T-cell (primary cell): ENCODE data around the gene RGS7. TPM values are rescaled to one million over a fixed set of nuclear protein-coding genes. Genes with fewer than 3 reads are reported as not detected.

Experiments
- ATAC-seq, 4 experiments: fragments of 200-7000 bp in 3 of 4; fragments of 150-1000 bp in 1 of 4; cut with Tn5 transposase; replicated peaks in 1 of 4; 1 replicate in 3 of 4; 2 replicates in 1 of 4; pipeline ENCODE4 v1.10.0; 2021; ENCODE audit warnings: moderate library complexity in 3 of 4, mild to moderate bottlenecking in 2 of 4, moderate number of reproducible peaks in 1 of 4
- CTCF ChIA-PET, 2 donors: fragments of 300-600 bp; sonication (Branson Sonifier 250); formaldehyde crosslinking; loops; one replicate each; lab custom pipeline; 2022; ENCODE audit warnings: antibody characterized with exemption in 2 of 2; lab: Charles Lee
- POLR2A ChIA-PET, 2 donors: fragments of 300-600 bp; sonication (Branson Sonifier 250); formaldehyde crosslinking; loops; one replicate each; lab custom pipeline; 2022; ENCODE audit warnings: antibody characterized with exemption in 2 of 2; lab: Charles Lee
- DNase-seq, 35 experiments: peaks; one replicate each; pipeline versions ENCODE4 v3.0.0 to v3.0.0-alpha.2; 2013 to 2023
- H3K27ac ChIP-seq: one replicate; pipeline ENCODE4 v1.5.1; 2013; ENCODE audit warnings: low read length
- H3K27me3 ChIP-seq, 2 experiments: replicated peaks in 1 of 2; 1 replicate in 1 of 2; 2 replicates in 1 of 2; pipeline versions ENCODE4 v1.6.1 to v1.7.0; 2013; ENCODE audit warnings: low read length in 1 of 2, mixed read lengths in 1 of 2; ENCODE audit not compliant: control insufficient read depth in 2 of 2, insufficient read depth in 2 of 2; ENCODE audit errors: extremely low read depth in 1 of 2
- H3K36me3 ChIP-seq, 2 donors: 1 replicate in 1 of 2; 2 replicates in 1 of 2; pipeline versions ENCODE4 v1.6.1 to v1.7.0; 2013; ENCODE audit warnings: low read length in 1 of 2; ENCODE audit not compliant: control insufficient read depth in 2 of 2, insufficient read depth in 1 of 2; ENCODE audit errors: extremely low read depth in 1 of 2
- H3K4me1 ChIP-seq, 2 experiments: 1 replicate in 1 of 2; 2 replicates in 1 of 2; pipeline versions ENCODE4 v1.6.1 to v1.7.0; 2013; ENCODE audit warnings: low read length in 2 of 2, mixed read lengths in 1 of 2; ENCODE audit not compliant: insufficient read depth in 2 of 2, control insufficient read depth in 1 of 2; ENCODE audit errors: extremely low read depth in 1 of 2
- H3K4me3 ChIP-seq, 2 donors: 1 replicate in 1 of 2; 2 replicates in 1 of 2; pipeline versions ENCODE4 v1.5.1 to v1.7.0; 2013; ENCODE audit warnings: mild to moderate bottlenecking in 2 of 2, low read length in 1 of 2, moderate library complexity in 1 of 2; ENCODE audit not compliant: control insufficient read depth in 1 of 2; ENCODE audit errors: extremely low read depth in 1 of 2
- H3K9me3 ChIP-seq: 2 replicates; pipeline ENCODE4 v1.7.0; 2013
- H3K27ac Mint-ChIP-seq, 2 donors: one replicate each; pipeline ENCODE4 v1.8.0; 2020 to 2021; ENCODE audit warnings: mild to moderate bottlenecking in 2 of 2, mixed read lengths in 2 of 2
- H3K27me3 Mint-ChIP-seq, 2 donors: one replicate each; pipeline ENCODE4 v1.8.0; 2021 to 2022; ENCODE audit warnings: mixed read lengths in 2 of 2
- H3K36me3 Mint-ChIP-seq: one replicate; pipeline ENCODE4 v1.8.0; 2021; ENCODE audit warnings: mixed read lengths
- H3K4me1 Mint-ChIP-seq, 3 donors: one replicate each; pipeline ENCODE4 v1.8.0; 2020 to 2022; ENCODE audit warnings: mixed read lengths in 3 of 3, mild to moderate bottlenecking in 1 of 3
- H3K4me3 Mint-ChIP-seq, 3 donors: one replicate each; pipeline ENCODE4 v1.8.0; 2020 to 2022; ENCODE audit warnings: mild to moderate bottlenecking in 3 of 3, mixed read lengths in 3 of 3, moderate library complexity in 3 of 3
- H3K9me3 Mint-ChIP-seq, 3 donors: one replicate each; pipeline ENCODE4 v1.8.0; 2020 to 2022; ENCODE audit warnings: mixed read lengths in 3 of 3
- WGBS: methylation state at CpG from one replicate; pipeline ENCODE4 v1.1.5; 2013; ENCODE audit warnings: missing lambda C conversion rate; ENCODE audit not compliant: insufficient coverage; 5-methylcytosine and 5-hydroxymethylcytosine counted together
- total RNA-seq, 35 experiments: library from RNA in 6 of 35; stranded (reverse) in 6 of 35; fragments of 120-200 nt in 1 of 35; gene quantifications; one replicate each; pipeline versions ENCODE4 v1.2.1 to v1.2.4 and lab custom pipeline; 2013 to 2026

RGS7 gene
- total RNA-seq, 5 donors from 2014 or later (not counting 1 experiment from before 2014, with no cell fraction given) = not detected

DNA sequence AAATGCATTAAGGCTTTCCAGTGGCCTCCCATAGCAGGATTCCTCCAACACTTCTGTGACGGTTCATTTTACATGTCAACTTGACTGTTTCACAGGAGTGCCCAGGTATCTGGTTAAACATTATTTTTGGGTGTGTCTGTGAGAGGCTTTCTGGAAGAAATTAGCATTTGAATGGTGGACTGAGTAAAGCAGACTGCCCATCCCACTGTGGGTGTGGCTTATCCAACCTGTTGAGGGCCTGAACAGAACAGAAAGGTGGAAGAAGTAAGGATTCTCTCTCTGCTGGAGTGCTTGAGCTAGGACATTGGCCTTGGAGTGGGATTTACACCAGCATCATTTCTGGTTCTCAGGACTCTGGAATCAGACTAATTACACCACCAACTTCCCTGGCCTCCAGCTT is 85.6 kb downstream of the RGS7 start:
- H3K4me1 Mint-ChIP-seq = no peaks in the 10 kb centered on the region
- WGBS = no CpG with 5 or more reads among the region's 1 CpG
- H3K4me3 Mint-ChIP-seq = no peak overlapping the region
- ChIA-PET POLR2A (no interaction called here), CTCF (no interaction called here)
- Histone ChIP-seq H3K36me3 (no peaks in the 10 kb centered on the region), H3K4me3 (no peak overlapping the region), H3K27ac (no peak overlapping the region), H3K4me1 (no peaks in the 10 kb centered on the region), H3K27me3 (no peaks in the 10 kb centered on the region), H3K9me3 (no peaks in the 10 kb centered on the region)
- H3K27ac Mint-ChIP-seq = no peak overlapping the region
- no peaks in the 10 kb centered on the region for H3K36me3 Mint-ChIP-seq
- no peaks in the 10 kb centered on the region for H3K27me3 Mint-ChIP-seq
- peaks cover 13 to 37% (median 28%) of the 10 kb centered on the region in 3 donors for H3K9me3 Mint-ChIP-seq
- ATAC-seq (no peak), DNase-seq (no peak)

DNA sequence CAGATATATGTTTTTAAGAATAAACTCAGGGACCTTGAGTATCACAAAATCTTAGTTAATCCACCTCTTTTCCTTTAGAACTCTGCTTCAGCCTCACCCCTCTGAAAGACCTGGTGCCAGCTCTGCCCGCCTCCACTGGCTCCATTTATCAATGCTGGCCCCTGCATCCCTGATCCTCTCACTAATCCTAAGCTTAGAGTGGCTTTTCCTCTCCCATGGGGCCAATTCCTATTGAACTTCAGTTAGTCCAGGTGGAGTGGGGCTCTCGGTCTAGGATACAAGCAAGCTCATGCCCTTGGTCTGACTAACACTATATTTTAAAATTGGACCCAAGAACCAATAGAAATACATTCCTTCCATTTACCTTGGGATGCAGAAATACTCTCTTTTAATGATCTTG is 87.0 kb downstream of the RGS7 start:
- ATAC-seq = no peak
- WGBS = 67% methylated on average over 1 of the region's 2 CpGs
- Histone ChIP-seq H3K4me1 (no peaks in the 10 kb centered on the region), H3K9me3 (no peaks in the 10 kb centered on the region), H3K27ac (no peak overlapping the region), H3K4me3 (no peak overlapping the region), H3K27me3 (no peaks in the 10 kb centered on the region), H3K36me3 (no peaks in the 10 kb centered on the region)
- Mint-ChIP-seq H3K4me3 (no peak overlapping the region), H3K36me3 (no peaks in the 10 kb centered on the region), H3K9me3 (peaks cover 13 to 41% (median 33%) of the 10 kb centered on the region in 3 donors), H3K4me1 (no peaks in the 10 kb centered on the region), H3K27me3 (no peaks in the 10 kb centered on the region), H3K27ac (no peak overlapping the region)
- ChIA-PET CTCF (no interaction called here), POLR2A (no interaction called here)
- DNase-seq = no peak

DNA sequence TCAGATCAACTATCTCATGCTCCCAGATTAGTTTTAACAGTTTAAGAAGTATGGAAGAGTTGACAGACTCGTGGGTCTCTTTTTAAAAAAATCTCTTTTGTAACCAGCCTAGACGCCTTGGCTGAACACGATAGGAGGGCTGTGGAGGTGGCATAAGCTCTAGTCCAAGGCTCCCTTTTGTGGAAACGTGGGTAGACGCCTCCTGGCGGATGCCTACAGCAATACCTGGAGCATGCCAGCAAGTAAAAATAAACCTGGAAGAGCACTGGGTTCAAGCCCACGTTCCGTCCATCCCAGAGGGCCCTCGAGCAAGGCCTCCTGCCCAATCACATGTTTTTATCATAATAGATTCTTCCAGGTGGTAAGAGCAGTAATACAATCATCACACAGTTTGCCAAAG is 87.9 kb downstream of the RGS7 start:
- Mint-ChIP-seq H3K4me1 (no peaks in the 10 kb centered on the region), H3K4me3 (no peak overlapping the region), H3K9me3 (peaks cover 13 to 40% (median 33%) of the 10 kb centered on the region in 3 donors), H3K36me3 (no peaks in the 10 kb centered on the region), H3K27me3 (no peaks in the 10 kb centered on the region), H3K27ac (no peak overlapping the region)
- H3K27ac ChIP-seq = no peak overlapping the region
- ChIA-PET CTCF (no interaction called here), POLR2A (no interaction called here)
- no peaks in the 10 kb centered on the region for H3K36me3 ChIP-seq
- no peaks in the 10 kb centered on the region for H3K27me3 ChIP-seq
- no peak overlapping the region for H3K4me3 ChIP-seq
- 58% methylated on average over 4 of the region's 9 CpGs for WGBS
- H3K4me1 ChIP-seq = no peaks in the 10 kb centered on the region
- H3K9me3 ChIP-seq = no peaks in the 10 kb centered on the region
- ATAC-seq = no peak
- DNase-seq = no peak

DNA sequence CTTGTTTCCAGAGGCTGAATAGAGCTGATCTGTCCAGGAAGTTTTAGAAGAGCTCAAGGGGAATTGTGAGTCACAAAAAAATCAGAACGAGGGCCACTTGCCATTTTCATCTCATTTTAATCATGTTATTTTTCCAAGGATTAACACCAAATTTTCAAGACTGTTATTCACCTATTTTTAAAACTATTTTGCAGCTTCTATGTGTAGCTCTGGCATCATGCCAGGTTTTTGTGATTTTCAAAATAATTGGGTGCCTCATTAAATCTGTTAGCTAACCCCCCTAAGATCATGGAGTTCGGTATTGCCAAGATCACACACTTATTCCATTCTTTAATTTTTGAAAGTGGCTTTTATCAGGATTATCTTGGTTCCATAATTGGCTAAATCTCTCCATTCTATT is 90.9 kb downstream of the RGS7 start:
- CTCF ChIA-PET = no interaction called here
- ATAC-seq (no peak), DNase-seq (no peak)
- Histone ChIP-seq H3K4me1 (no peaks in the 10 kb centered on the region), H3K27me3 (no peaks in the 10 kb centered on the region), H3K27ac (no peak overlapping the region), H3K9me3 (no peaks in the 10 kb centered on the region), H3K36me3 (no peaks in the 10 kb centered on the region), H3K4me3 (no peak overlapping the region)
- Mint-ChIP-seq H3K4me1 (no peaks in the 10 kb centered on the region), H3K27me3 (no peaks in the 10 kb centered on the region), H3K36me3 (no peaks in the 10 kb centered on the region), H3K27ac (no peak overlapping the region), H3K9me3 (peaks cover 3 to 19% (median 17%) of the 10 kb centered on the region in 3 donors), H3K4me3 (no peak overlapping the region)
- no CpG with 5 or more reads among the region's 2 CpGs for WGBS
- POLR2A ChIA-PET = no interaction called here

DNA sequence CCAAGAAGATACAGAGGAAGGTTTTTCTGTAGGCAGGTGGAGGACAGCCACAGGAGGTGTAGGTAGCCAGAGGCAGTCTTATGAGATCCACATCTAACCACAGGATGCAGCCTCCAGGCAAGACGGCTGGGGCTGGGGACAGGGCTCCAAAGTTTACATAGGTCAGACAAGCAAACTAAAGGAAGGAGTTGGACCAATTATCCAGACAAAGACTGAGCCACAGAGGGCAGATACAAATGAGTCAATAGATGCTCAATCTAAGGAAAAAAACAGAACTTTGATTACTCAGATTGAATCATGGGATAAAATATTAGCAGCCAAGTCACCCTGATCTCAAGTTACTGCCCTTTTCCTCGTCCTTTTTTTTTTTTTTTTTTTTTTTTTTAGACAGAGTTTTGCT is 91.6 kb downstream of the RGS7 start:
- no peak for ATAC-seq
- no peaks in the 10 kb centered on the region for H3K27me3 ChIP-seq
- Mint-ChIP-seq H3K9me3 (peaks cover 3 to 19% (median 17%) of the 10 kb centered on the region in 3 donors), H3K36me3 (no peaks in the 10 kb centered on the region), H3K4me3 (no peak overlapping the region), H3K27ac (no peak overlapping the region), H3K27me3 (no peaks in the 10 kb centered on the region), H3K4me1 (no peaks in the 10 kb centered on the region)
- no peaks in the 10 kb centered on the region for H3K9me3 ChIP-seq
- H3K36me3 ChIP-seq = no peaks in the 10 kb centered on the region
- WGBS = no CpG with 5 or more reads among the region's 2 CpGs
- POLR2A ChIA-PET = no interaction called here
- H3K4me3 ChIP-seq = no peak overlapping the region
- no peaks in the 10 kb centered on the region for H3K4me1 ChIP-seq
- H3K27ac ChIP-seq = no peak overlapping the region
- DNase-seq = no peak
- CTCF ChIA-PET = no interaction called here

DNA sequence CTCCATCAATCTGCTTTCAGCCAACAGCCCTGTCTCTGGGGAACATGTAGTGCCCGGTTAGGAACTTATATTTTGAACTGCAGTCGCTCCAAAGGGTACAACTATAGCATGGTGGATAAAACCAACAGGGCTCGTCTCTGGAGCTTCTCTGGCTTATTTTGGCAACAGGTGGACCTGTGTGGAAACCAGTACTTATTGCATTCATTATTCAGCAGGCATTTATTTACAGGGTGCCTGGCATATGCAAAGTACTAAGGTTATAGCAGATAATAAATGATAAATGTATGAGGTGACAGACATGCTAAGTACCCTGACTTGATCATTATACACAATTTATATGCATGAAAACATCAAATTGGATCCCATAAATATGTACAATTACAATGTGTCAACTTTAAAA is 93.7 kb downstream of the RGS7 start:
- no peak for ATAC-seq
- CTCF ChIA-PET = no interaction called here
- Histone ChIP-seq H3K9me3 (no peaks in the 10 kb centered on the region), H3K4me3 (no peak overlapping the region), H3K27me3 (no peaks in the 10 kb centered on the region), H3K4me1 (no peaks in the 10 kb centered on the region), H3K27ac (no peak overlapping the region), H3K36me3 (no peaks in the 10 kb centered on the region)
- H3K27me3 Mint-ChIP-seq = no peaks in the 10 kb centered on the region
- no peak overlapping the region for H3K27ac Mint-ChIP-seq
- no peaks in the 10 kb centered on the region for H3K36me3 Mint-ChIP-seq
- no CpG with 5 or more reads among the region's 3 CpGs for WGBS
- H3K4me1 Mint-ChIP-seq = no peaks in the 10 kb centered on the region
- DNase-seq = no peak
- no peak overlapping the region for H3K4me3 Mint-ChIP-seq
- POLR2A ChIA-PET = no interaction called here
- H3K9me3 Mint-ChIP-seq = peaks cover 0 to 20% (median 16%) of the 10 kb centered on the region in 3 donors

DNA sequence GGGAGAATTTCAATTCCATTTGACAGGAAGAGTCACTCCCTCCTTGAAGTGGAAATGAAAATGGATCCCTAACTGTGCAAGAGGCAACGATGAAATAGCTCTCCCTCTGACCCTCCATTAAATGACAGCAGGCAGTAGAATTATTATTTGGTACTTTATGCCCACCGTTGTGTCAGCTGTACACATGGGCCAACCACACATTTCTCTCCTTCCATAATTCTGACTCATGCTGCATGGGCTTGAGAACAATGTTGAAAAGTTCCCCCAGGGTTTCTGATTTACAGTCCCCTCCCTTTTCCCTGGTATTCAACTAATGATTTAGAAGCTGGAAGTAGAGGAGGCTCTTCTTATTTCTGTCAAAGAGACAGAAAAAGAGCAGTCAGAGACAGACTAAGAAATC is 103.5 kb downstream of the RGS7 start:
- no peaks in the 10 kb centered on the region for H3K27me3 ChIP-seq
- H3K4me1 ChIP-seq = no peaks in the 10 kb centered on the region
- peaks cover 2% of the 10 kb centered on the region for H3K9me3 ChIP-seq
- no peak for ATAC-seq
- H3K9me3 Mint-ChIP-seq = peaks cover 5 to 20% (median 12%) of the 10 kb centered on the region in 3 donors
- H3K27ac Mint-ChIP-seq = no peak overlapping the region
- no peaks in the 10 kb centered on the region for H3K36me3 Mint-ChIP-seq
- ChIA-PET POLR2A (no interaction called here), CTCF (no interaction called here)
- H3K27me3 Mint-ChIP-seq = no peaks in the 10 kb centered on the region
- WGBS = no CpG with 5 or more reads among the region's 2 CpGs
- H3K27ac ChIP-seq = no peak overlapping the region
- no peaks in the 10 kb centered on the region for H3K4me1 Mint-ChIP-seq
- DNase-seq = no peak
- no peak overlapping the region for H3K4me3 Mint-ChIP-seq
- no peak overlapping the region for H3K4me3 ChIP-seq
- H3K36me3 ChIP-seq = no peaks in the 10 kb centered on the region
